NCI-H1105 treated with DMSO at 0.1 percent for 48 hours (cell line): Measurements from ENCODE around the gene DDR2.
A peak's percentile ranks its signal among the peaks of the same experiment; 100 is the strongest.

ENCODE experiments used
- DNase-seq: peaks from one replicate; lab custom pipeline; 2025; lab: John Stamatoyannopoulos, UW

DDR2 gene

DNA sequence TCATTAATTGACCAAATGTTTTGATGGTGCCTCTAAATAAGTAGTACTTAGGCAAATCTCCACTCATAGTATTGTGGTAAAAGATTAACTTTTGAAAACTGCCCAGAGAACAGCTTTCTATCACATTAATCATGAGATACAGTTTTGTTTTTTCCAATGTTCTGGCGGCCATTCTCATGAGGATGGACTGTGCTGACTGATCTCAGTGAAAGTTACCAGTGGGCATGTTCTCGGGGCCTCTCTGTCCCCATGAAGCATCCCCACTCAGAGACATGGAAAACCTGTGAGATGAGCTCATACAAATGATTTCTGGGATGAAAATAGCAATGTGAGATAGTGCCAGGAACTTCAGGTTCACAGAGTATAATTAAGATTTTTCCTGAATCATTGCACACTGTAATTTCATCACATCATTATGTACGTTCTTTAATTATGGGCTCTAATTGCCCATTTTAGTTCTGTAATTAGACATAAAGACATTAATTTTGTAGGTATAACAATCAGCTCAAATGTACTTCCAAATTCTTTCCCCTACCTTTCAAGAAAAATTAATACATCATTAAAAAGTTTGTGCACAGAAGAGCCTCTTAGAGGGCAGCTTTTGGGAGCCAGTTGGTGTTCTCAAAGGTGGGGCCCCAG, 40.5 kb downstream of the DDR2 start:
- peak; percentile 59 for DNase-seq

DNA sequence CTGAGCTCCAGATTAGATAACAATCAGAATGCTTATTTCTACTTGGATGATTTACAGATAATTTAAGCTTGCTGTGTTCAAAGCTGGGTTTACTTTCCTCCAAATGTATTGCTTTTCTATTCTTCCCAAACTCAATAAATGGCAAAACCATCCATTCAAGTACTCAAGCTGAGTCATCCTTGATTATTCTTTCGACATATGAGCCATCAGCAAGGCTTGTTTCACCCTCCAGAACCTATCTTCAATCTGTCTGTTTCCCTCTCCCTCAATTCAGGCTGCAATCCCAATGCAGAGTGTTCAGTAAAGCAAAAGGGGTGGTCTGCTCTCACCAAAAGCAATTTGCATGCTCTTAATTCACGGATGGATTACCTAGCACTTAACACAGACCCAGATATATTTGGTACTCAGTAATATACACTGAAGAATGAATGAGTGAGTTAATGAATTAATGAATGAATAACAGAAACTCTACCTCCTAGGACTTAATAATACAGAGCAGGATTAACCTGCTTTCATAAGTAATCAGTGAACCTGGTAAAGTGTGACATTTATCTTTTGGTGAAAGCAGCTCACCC, 41.9 kb downstream of the DDR2 start:
- DNase-seq = no peak

DNA sequence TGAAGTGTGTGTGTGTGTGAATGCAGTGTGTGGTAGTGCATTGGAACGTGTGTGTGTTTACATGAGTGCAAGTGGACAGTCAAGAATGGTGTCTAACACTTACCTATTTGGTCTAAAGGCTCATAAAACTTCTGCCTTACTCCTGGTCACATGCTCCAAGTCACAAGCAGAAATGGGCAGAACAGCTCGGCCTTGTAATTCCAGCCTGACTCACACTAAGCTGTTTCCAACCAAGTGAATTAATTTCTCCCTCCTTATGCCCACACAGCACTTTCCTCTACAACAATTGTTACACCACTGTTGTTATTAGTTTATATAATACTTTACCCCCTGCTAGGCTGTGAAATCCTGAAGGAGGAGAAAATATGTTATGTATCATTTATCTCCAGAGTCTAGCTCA, 43.8 kb downstream of the DDR2 start:
- DNase-seq = no peak

DNA sequence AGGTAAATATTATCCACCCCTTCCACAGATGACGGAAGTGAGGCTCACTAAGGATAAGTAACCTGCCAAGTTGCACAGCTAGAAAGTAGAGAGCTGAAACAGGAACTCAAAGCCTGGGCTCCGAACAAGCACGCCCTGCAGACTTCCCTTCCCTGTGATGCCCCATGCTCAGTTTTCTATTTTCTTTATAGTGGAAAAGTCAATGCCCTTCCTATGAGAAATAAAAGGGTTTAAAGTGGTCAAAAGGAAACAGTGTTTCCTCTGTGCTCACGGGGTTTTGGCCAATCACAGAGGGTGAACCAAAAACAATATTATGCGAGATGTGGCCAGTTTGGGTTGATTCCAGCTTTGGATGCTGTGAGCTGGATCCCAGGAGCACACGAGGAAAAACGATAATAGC, 44.5 kb downstream of the DDR2 start:
- no peak for DNase-seq

DNA sequence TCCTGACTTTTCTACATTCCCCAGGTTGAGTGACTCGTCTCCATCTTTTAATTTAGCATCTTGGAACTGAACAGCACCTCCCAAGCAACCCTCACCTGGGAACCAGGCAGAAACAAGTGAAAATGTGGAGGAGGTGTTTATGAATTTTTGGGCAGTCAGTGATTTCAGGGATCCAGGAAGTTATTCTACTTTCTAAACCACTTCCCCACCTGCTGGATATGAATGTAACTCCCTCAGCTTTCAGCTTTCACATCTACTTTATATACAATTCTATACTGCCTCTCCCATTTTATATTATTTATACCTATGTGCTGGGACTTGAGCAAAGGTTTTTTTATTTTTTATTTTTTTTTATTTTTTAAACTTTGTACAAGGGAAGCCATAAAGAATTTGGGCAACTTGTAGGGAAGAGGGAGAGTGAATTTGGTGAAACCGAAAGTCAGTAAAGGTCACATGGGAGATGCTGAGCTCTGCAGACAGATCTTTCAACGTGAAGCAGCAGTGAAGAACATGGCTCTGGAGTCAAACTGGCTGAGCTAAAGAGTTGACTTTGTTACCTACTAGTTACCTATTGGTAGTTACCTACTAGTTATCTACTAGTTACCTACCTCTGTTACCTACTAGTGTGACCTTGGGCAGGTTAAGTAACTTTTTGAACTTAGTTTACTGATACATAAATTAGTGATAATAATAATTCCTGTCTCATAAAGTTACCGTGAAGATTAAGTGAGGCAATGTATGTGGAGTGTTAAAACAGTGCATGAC, 45.5 kb downstream of the DDR2 start:
- DNase-seq = no peak

DNA sequence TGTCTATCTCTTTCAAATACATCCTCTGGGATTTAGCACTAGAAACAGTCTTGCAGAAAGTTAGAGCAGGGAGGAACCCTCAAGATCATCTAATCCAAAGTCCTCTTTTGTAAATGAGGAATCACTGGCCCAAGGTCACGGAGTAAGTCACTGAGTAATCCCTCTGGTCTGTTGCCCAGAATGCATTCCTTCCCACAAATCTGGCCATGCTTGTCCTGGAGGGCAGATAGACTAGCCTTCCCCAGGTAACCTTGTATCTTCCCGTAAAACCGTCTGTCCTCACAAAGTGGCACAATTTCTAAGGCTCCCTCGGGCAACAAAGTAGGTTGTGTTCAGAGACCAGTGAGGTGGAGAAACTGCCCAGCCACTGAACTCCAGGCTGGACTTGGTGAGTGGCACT, 46.2 kb downstream of the DDR2 start:
- no peak for DNase-seq

DNA sequence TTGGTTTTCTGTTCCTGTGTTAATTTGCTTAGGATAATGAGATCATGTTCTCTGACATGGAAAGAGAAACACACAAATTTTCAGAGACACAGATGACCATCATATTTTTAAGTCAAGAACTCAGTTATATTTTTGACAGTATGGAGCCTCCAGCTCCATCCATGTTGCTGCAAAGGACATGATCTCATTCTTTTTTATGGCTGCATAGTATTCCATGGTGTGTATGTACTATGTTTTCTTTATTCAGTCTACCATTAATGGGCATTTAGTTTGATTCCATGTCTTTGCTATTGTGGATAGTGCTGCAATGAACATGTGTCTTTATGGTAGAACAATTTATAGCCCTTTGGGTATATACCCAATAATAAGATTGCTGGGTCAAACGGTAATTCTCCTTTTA, 47.0 kb downstream of the DDR2 start:
- no peak for DNase-seq

DNA sequence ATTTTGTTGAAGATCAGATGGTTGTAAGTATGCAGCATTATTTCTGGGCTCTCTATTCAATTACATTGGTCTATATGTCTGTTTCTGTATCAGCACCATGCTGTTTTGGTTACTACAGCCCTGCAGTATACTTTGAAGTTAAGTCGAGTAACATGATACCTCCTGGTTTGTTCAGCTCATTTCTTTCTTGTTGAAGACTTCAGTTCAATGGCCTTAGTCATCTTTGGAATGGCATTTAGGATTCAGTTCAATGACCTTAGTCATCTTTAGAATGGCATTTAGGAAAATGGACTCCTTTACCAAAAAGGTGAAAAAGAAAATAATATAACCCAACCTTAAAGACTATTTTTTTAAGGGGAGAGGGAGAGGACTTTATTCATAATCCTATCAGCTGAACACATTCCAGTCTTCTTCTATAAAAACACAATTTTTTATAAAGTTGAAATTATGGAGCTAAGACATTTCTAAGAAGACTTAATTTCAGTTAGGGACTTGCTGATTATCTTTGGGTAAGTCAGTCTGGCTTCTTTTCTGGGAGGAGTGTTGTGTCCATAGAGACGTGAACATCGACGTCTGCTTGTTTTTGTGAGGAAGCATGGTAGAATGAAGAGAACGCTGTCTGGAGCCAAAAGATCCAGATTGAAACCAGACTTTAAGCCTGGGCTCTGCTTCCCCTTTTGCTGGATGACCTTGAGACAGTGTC, 48.3 kb downstream of the DDR2 start:
- DNase-seq = no peak

DNA sequence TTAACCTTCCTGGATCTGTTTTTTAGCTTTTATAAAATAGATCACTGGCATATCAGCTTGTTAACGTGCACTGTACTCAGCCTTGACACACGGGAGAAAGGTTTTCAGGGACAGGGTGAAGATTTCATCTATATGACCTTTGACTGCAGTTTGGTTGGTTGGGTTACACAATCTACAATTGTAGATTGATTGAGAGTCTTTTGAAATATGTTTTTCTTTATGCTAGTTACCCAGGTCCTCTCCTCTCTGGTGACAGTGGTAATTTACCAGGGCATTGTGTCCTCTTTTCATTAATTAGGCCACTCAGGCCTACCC, 48.8 kb downstream of the DDR2 start:
- DNase-seq = no peak

DNA sequence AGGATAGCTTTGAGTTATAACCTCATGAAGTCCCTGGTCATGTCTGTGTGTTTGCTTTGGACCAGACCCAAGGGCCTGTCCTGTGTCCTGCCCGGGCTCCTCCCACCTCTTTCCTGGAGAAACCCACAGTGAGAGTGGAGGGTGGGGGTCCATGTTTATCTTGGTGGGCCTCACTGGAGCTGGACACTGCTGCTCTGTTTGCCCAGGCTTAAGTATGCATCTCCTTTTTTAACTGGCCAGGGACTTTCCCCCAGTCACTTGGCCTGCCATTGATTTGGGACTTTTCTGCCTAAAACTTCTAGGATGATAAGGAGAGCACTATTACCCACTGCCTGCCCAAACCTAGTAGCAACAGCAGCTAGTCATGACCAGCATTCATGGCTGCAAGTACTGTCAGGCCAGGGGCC, 49.8 kb downstream of the DDR2 start:
- no peak for DNase-seq

DNA sequence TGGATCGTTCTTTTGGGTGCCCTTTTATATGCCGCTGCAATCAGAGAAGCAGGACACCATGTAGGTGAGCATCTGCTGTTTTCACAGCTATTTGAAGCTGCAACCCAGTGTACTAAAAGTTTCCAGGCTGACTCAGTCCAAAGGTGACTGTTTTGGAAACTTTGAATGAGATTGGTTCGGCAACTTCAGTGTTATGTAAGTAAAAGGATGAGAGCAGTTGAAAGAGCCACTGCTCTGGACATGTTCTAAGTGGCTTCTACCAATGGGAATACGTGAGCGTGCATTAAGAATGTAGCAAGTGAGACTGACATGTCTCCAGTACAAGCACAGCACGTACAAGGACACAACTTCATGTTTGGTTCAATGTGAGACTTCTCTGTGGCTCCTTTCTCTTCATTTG, 55.6 kb downstream of the DDR2 start:
- DNase-seq = no peak

DNA sequence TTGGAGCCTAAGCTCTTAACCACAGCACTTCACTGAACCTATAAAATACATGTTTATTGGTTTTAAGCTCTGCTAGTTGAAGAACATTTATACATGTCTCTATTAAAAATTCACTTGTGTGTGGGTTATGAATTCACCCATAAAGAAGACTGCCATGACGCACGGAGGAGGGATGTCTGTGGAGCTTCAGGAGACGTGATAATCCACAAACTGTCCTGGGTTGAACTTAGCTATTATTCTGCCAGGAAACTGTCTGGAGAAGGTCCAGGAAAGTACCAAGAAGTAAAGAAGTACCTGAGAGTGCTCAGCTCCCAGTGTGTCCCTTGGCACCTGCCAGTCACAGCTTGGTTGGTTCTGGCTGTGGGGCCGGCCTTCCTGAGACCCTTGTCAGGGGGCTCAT, 56.3 kb downstream of the DDR2 start:
- no peak for DNase-seq

DNA sequence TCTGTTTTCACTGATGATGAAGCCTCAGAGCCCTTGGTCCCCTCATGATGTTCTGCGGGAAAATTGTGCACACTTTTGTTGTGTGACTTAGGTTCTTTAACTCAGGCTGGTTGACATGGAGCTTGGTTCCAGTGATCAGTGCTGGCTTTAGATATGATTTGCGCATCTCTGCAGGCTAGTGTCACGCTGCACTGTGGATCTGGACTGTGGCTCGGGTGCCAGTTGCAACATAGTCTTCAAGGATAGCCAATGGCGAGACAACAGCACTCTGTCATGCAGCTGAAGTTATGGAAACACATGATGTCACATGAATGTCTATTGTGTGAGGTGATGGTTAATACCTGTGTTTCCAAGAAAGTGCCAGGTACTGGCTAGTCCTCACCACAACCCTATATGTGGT, 56.7 kb downstream of the DDR2 start:
- DNase-seq = no peak

DNA sequence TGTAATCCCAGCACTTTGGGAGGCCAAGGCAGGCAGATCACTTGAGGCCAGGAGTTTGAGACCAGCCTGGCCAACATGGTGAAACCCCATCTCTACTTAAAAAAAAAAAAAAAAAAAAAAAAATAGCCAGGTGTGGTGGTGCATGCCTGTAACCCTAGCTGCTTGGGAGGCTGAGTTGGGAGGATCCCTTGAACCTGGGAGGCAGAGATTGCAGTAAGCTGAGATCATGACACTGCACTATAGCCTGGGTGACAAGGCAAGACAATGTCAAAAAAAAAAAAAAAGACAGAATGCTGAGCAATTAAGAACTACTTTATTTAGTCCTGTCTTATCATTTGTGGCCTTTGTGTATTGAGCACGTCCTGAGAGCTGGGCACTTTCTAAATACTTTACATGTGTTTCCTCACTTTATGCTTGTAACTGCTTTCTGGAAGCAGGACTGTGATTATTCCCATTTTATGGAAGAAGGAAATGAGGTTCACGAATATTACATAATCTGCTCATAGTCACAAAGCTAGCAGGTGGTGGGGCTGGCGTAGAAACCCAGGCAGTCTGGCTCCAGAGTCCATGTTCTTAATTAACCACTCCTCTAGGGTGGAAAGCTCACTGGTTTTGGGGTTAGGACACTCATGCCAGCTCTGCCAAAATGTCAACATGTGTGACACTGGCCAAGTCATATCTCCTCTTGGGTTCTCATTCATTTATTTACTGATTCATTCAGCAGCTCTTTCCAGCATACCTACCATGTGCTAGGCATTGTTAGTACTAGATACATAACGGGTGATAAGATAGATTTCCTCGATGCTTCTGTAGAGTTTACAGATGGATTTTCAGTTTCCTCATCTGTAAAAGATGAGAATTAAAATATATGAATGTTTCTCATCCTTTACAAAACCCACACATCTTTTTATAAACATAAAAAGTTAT, 57.7 kb downstream of the DDR2 start:
- no peak for DNase-seq

DNA sequence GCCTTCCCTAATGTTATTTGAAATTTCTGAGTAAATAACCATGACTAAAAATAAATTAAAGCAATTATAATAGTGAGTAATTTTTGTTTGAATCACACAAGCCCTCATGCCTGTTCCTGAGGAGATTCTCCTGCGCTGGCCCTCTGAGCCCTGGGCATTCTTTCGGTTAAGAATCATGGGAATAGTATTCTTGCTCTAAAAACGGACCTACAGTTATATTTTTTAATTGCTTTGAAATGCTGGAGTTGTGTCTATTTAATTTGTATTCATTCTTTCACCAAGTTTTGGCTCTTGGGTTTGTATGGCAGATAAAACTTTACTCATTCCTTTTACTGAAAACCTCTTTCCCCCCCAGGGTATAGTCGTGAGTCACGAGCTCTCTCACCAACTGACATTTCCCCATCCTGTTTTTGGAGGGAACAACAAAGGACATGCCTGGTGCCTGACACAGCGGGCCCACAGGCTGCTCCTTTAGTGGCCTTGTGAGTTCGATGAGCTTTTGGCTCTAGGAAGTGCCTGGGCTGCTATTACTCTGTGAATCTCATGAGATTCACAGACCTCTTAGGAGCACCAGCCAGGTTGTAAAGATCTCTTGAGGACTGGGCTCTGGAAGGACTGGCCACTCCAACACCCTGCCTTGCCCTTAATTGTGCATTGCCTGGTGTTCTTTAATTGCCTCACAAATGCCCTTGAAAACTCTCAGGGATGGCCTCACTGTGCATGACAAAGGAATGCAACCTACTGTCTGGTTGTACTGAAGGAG, 58.6 kb downstream of the DDR2 start:
- no peak for DNase-seq

DNA sequence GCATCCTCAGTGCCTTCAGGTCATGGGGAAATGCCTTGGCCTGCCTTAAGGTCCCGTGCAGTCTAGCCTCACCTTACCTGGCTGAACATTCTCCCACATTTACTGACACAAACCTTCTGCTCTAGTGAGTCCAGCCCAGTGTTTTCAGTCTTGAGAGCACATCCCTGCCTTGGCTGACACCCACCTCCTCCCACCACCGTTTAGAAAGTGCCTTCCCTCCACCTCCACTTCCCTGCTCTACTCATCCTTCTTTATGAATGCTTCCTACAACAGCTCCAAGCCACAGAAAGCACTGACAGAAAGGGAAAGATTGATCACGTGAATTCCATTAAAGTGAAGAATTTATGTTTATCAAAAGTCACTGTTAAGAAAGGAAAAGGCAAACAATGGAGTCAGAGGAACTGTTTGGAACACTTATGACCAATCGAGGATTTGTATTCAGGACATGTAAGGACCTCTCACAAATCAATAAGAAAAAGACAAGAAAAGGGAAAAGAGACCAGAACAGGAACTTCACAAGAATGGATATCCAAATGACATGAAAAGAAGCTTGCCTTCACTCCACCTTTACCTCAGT, 59.8 kb downstream of the DDR2 start:
- no peak for DNase-seq

DNA sequence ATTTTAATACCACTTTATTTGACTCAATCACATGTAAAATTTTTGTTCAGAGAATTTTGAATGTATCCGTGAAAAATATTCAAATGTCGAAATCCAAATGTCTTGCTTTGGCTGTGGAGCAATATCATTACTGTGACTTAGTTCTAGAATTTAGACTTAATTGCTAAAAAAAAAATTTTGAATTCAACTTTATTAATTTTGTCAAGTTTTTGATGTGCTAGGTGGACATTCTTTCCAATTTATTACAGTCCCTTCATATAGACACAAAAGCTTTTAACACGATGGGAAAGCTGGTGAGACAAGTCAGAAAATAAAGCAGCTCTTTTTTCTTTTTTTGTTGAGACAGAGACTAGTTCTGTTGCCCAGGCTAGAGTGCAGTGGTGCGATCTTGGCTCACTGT, 62.6 kb downstream of the DDR2 start:
- DNase-seq = no peak

DNA sequence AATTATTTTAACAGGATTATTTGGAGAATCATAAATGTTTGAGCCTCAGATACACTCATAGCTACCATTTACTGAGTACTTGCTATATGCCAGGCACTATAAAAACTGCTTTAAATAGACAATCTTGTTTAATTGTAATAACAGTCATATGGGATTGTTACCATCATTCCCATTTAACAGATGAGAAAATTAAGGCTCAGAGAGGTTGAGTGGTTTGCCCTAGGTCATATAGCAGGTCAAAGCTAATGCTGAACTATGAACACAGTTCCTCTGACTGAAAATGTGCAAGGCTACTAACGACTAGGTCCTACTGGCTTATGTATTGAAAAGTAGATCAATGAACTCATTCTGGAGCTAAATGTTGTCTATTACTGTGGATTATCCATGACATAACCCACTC, 63.4 kb downstream of the DDR2 start:
- DNase-seq = no peak

DNA sequence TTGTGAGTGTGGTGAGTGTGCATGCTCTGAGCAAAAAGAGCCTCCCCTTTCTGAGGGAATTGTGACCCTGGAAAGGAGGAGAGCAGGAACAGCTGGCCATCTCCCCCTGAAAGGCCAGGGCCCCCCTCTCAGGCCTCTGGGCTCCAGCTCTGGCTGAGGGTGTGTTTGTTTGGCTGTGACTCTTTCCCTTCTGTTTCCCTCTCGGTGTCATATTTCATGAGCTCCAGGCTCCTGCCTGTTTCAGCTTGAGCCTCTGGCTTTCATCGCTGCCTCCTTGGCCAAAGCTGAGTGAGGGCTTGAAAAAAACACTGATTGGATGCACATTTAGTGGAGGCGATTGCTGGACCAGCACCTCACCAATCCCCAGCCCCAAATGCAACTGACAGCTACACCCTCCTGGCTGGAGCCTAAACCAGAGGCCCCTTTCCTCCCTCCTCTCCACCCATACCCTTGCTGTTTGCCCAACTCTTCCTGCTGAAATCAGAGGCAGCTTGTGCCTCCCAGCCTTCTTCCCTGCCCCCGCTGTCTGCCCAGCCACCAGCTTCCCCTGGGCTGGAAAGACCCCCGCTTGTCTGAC, 64.1 kb downstream of the DDR2 start:
- DNase-seq = peak; percentile 94

DNA sequence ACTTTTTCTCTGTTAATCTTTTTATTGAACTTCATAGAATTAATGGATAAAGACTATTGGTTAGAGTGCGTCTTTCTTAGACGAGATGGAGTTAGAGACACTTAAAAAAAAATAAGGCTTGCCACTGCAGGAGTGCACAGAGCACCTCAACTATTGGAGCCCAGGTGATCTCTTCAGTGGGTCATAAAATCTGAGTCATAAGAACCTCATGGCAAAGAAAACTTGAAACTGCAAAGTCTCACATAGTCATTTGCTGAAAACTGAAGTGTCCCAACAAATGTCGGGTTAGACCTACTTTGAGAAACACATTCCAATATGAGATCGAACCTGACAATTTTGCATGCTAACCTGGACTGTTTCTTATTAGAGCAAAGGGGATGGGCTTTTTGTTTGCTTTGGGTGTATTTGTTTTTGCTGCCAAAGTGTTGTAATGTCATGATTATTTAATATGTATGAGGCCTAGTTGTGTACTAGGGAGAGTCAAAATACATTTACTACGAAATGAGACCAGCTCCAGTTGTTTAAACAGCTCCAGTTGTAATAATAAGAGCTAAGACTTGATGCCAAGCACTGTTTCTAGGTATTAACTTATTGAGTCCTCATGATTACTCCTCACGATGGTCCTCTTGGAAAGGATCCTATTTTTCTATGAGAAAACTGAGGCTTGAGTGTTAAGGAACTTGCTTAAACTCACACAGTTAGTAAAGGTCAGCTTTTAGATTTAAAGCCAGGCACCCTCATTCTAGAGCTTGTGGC, 65.1 kb downstream of the DDR2 start:
- DNase-seq = no peak
